DMS79 (cell line): ENCODE results near the gene HLA-G.
"Not testable (repeated sequence)": the region's sequence is repeated elsewhere in the genome, so short reads cannot be mapped to it uniquely, and the experiment has no call there.

Experiments used
- DNase-seq: peaks from one replicate; lab custom pipeline; 2025; lab: John Stamatoyannopoulos, UW

The HLA-G gene

GRCh38 chr6:29872791-29873190 lies 45.2 kb downstream of the HLA-G start:
- no peak for DNase-seq

GRCh38 chr6:29875257-29875656 lies 47.6 kb downstream of the HLA-G start:
- no peak for DNase-seq

GRCh38 chr6:29875734-29876133 lies 48.1 kb downstream of the HLA-G start:
- DNase-seq, result not testable (repeated sequence)
